OCI-LY7 (cell line): ENCODE measurements around the gene KNSTRN.

ENCODE experiments used
- EZH2phosphoT487 ChIP-seq: fragments of 200-600 bp; sonication (generic); IDR thresholded peaks from 2 replicates; pipeline ENCODE4 v1.6.1; 2018; ENCODE audit warnings: low read depth, borderline replicate concordance, mild to moderate bottlenecking, mixed run types, antibody characterized with exemption, low read length, moderate library complexity, mixed read lengths
- TF ChIP-seq, protein P1 (sequence below): fragments of 200-600 bp; sonication (generic); conservative IDR thresholded peaks from 2 replicates; pipeline ENCODE4 v1.5.1; 2014; ENCODE audit warnings: mild to moderate bottlenecking, antibody characterized with exemption, low read length, moderate library complexity, mixed read lengths

DNA sequence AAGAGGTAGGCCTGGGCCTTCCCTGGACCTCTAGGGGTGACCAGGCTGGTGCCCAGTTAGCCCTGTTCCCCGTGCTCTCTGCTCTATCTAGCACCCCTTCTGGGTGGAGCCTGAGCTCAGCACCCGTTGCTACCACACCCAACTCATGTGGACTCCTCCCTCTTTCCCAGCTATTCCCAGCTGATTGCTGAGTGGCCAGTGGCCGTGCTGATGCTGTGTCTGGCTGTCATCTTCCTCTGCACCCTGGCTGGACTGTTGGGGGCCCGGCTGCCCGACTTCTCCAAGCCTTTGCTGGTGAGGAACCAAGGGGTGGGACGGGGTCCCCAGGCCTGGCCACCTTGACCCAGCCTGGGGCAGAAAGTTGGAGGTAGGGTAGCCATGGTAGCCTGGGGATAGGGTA, 18.3 kb upstream of the KNSTRN start:
- TF ChIP-seq, protein P1, sequence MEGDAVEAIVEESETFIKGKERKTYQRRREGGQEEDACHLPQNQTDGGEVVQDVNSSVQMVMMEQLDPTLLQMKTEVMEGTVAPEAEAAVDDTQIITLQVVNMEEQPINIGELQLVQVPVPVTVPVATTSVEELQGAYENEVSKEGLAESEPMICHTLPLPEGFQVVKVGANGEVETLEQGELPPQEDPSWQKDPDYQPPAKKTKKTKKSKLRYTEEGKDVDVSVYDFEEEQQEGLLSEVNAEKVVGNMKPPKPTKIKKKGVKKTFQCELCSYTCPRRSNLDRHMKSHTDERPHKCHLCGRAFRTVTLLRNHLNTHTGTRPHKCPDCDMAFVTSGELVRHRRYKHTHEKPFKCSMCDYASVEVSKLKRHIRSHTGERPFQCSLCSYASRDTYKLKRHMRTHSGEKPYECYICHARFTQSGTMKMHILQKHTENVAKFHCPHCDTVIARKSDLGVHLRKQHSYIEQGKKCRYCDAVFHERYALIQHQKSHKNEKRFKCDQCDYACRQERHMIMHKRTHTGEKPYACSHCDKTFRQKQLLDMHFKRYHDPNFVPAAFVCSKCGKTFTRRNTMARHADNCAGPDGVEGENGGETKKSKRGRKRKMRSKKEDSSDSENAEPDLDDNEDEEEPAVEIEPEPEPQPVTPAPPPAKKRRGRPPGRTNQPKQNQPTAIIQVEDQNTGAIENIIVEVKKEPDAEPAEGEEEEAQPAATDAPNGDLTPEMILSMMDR, result no peak
- no peak for TF ChIP-seq EZH2phosphoT487
